Panc1 (cell line): Measurements from ENCODE around the gene WNK2. TPM values are rescaled to one million over a fixed set of nuclear protein-coding genes. Genes with fewer than 3 reads are reported as not detected.

ENCODE experiments used
- ATAC-seq: fragments of 200-7000 bp; cut with Tn5 transposase; 2 replicates; pipeline ENCODE4 v1.9.1; 2020; ENCODE audit warnings: mild to moderate bottlenecking, moderate library complexity
- BruUV-seq: library from RNA; stranded (reverse); fragments of 400-500 nt; replicated peaks from 2 replicates; lab custom pipeline; 2021; lab: Mats Ljungman, UMichigan
- CTCF ChIA-PET: fragments of 300-600 bp; sonication (Branson Sonifier 250); formaldehyde crosslinking; loops from one replicate; lab custom pipeline; 2022; ENCODE audit warnings: antibody characterized with exemption; lab: Charles Lee
- POLR2A ChIA-PET: fragments of 300-600 bp; sonication (Branson Sonifier 250); formaldehyde crosslinking; loops from one replicate; lab custom pipeline; 2022; ENCODE audit warnings: antibody characterized with exemption; lab: Charles Lee
- DNase-seq: peaks from one replicate; pipeline ENCODE4 v3.0.0-alpha.2; 2010; ENCODE audit warnings: low read depth, low spot score
- H3K27ac ChIP-seq: 2 replicates; pipeline ENCODE4 v1.5.1; 2011; ENCODE audit warnings: mild to moderate bottlenecking, low read length, inconsistent platforms
- H3K27me3 ChIP-seq: fragments of 200-500 bp; sonication (Bioruptor generic); 2 replicates; pipeline ENCODE4 v1.6.0; 2014; ENCODE audit warnings: low read length, inconsistent platforms; ENCODE audit not compliant: control insufficient read depth, insufficient read depth
- H3K36me3 ChIP-seq: fragments of 200-500 bp; sonication (Bioruptor generic); 2 replicates; pipeline ENCODE4 v1.5.1; 2014; ENCODE audit warnings: inconsistent platforms, mild to moderate bottlenecking, low read length, moderate library complexity; ENCODE audit not compliant: control insufficient read depth, insufficient read depth
- H3K4me1 ChIP-seq: 2 replicates; pipeline ENCODE4 v1.5.1; 2011; ENCODE audit warnings: inconsistent platforms, mild to moderate bottlenecking, low read length, moderate library complexity; ENCODE audit not compliant: control insufficient read depth, insufficient read depth
- H3K4me3 ChIP-seq, 2 experiments: 2 replicates each; pipeline ENCODE4 v1.5.1; 2011 to 2012; ENCODE audit warnings: low read depth in 2 of 2, low read length in 2 of 2, mild to moderate bottlenecking in 2 of 2, inconsistent platforms in 1 of 2, moderate library complexity in 1 of 2
- H3K9me3 ChIP-seq: fragments of 200-500 bp; sonication (Bioruptor generic); 2 replicates; pipeline ENCODE4 v1.5.1; 2014; ENCODE audit warnings: low read depth, mild to moderate bottlenecking, inconsistent platforms, low read length, moderate library complexity; ENCODE audit not compliant: control insufficient read depth, insufficient read depth
- POLR2AphosphoS5 ChIP-seq: IDR thresholded peaks from 2 replicates; pipeline ENCODE4 v1.6.1; 2012; ENCODE audit warnings: mild to moderate bottlenecking, low read depth, low read length, moderate library complexity
- SIN3A ChIP-seq: IDR thresholded peaks from 2 replicates; pipeline ENCODE4 v1.6.1; 2012; ENCODE audit warnings: low read depth, mild to moderate bottlenecking, low read length, moderate library complexity, borderline replicate concordance; ENCODE audit not compliant: insufficient read depth
- TCF7L2 ChIP-seq: IDR thresholded peaks from 2 replicates; pipeline ENCODE4 v1.6.1; 2011; ENCODE audit warnings: mild to moderate bottlenecking, low read depth, low read length, inconsistent platforms
- in situ Hi-C: cut with HindIII; loops from 2 replicates; pipeline ENCODE4 v1.10.0; 2016; ENCODE audit warnings: low sequenced_read_pairs, low pct_unique_long_range_greater_than_20kb
- intact Hi-C: fragments of 100-400 bp; cut with micrococcal nuclease; formaldehyde crosslinking; loops from one replicate; pipeline ENCODE4 v1.10.0; 2022; ENCODE audit not compliant: unreplicated experiment
- total RNA-seq: library from RNA; stranded (reverse); gene quantifications from one replicate; pipeline ENCODE4 v1.2.1, GENCODE V29; 2021; ENCODE audit not compliant: unreplicated experiment
- TF ChIP-seq, protein P1 (sequence below): fragments of 450-650 bp; IDR thresholded peaks from 2 replicates; pipeline ENCODE4 v1.5.1; 2017; ENCODE audit warnings: mild to moderate bottlenecking
- TF ChIP-seq, protein P2 (sequence below), 2 experiments: IDR thresholded peaks; 2 replicates each; pipeline ENCODE4 v1.6.1; 2011 to 2012; ENCODE audit warnings: low read depth in 2 of 2, control low read depth in 1 of 2, low read length in 1 of 2, mild to moderate bottlenecking in 1 of 2, moderate library complexity in 1 of 2; ENCODE audit not compliant: insufficient read depth in 1 of 2

WNK2 gene
- total RNA-seq, 1 experiment from 2014 or later = 13.7 TPM

- intact Hi-C loops = no loop called here
- ChIA-PET POLR2A (no interaction called here), CTCF (interaction anchor here (1.1 kb wide), 1 partner anchor 54 kb away, joined by 3 read pairs; no protein-coding TSS in a partner anchor)
- DNase-seq (no peak), ATAC-seq (no peak)
- H3K4me1 ChIP-seq = no peaks in the 10 kb centered on the region
- no peaks in the 10 kb centered on the region for H3K36me3 ChIP-seq
- H3K4me3 ChIP-seq = no peak overlapping the region
- in situ Hi-C loops = no loop called here
- TF ChIP-seq SIN3A (no peak), POLR2AphosphoS5 (no peak), TCF7L2 (no peak)
- TF ChIP-seq, protein P1, sequence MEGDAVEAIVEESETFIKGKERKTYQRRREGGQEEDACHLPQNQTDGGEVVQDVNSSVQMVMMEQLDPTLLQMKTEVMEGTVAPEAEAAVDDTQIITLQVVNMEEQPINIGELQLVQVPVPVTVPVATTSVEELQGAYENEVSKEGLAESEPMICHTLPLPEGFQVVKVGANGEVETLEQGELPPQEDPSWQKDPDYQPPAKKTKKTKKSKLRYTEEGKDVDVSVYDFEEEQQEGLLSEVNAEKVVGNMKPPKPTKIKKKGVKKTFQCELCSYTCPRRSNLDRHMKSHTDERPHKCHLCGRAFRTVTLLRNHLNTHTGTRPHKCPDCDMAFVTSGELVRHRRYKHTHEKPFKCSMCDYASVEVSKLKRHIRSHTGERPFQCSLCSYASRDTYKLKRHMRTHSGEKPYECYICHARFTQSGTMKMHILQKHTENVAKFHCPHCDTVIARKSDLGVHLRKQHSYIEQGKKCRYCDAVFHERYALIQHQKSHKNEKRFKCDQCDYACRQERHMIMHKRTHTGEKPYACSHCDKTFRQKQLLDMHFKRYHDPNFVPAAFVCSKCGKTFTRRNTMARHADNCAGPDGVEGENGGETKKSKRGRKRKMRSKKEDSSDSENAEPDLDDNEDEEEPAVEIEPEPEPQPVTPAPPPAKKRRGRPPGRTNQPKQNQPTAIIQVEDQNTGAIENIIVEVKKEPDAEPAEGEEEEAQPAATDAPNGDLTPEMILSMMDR = no peak
- TF ChIP-seq, protein P2, sequence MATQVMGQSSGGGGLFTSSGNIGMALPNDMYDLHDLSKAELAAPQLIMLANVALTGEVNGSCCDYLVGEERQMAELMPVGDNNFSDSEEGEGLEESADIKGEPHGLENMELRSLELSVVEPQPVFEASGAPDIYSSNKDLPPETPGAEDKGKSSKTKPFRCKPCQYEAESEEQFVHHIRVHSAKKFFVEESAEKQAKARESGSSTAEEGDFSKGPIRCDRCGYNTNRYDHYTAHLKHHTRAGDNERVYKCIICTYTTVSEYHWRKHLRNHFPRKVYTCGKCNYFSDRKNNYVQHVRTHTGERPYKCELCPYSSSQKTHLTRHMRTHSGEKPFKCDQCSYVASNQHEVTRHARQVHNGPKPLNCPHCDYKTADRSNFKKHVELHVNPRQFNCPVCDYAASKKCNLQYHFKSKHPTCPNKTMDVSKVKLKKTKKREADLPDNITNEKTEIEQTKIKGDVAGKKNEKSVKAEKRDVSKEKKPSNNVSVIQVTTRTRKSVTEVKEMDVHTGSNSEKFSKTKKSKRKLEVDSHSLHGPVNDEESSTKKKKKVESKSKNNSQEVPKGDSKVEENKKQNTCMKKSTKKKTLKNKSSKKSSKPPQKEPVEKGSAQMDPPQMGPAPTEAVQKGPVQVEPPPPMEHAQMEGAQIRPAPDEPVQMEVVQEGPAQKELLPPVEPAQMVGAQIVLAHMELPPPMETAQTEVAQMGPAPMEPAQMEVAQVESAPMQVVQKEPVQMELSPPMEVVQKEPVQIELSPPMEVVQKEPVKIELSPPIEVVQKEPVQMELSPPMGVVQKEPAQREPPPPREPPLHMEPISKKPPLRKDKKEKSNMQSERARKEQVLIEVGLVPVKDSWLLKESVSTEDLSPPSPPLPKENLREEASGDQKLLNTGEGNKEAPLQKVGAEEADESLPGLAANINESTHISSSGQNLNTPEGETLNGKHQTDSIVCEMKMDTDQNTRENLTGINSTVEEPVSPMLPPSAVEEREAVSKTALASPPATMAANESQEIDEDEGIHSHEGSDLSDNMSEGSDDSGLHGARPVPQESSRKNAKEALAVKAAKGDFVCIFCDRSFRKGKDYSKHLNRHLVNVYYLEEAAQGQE (IDR thresholded peaks at IDR 0.05; ENCODE audit: insufficient read depth in 1 of 2, low read depth in 2 of 2, low read length in 1 of 2) = no peak
- no peaks in the 10 kb centered on the region for H3K9me3 ChIP-seq
- no TSS peak for BruUV-seq
- H3K27me3 ChIP-seq = no peaks in the 10 kb centered on the region
- no peak overlapping the region for H3K27ac ChIP-seq
These were observed 105.2 kb downstream of the WNK2 start for GRCh38 chr9:93288891-93289883.

GRCh38 chr9:93290495-93291434 lies 106.8 kb downstream of the WNK2 start:
- ATAC-seq (no peak), DNase-seq (no peak)
- ChIA-PET CTCF (no interaction called here), POLR2A (no interaction called here)
- H3K4me1 ChIP-seq = no peaks in the 10 kb centered on the region
- H3K9me3 ChIP-seq = no peaks in the 10 kb centered on the region
- H3K27ac ChIP-seq = no peak overlapping the region
- BruUV-seq = no TSS peak
- H3K27me3 ChIP-seq = no peaks in the 10 kb centered on the region
- in situ Hi-C loops = no loop called here
- intact Hi-C loops = no loop called here
- H3K36me3 ChIP-seq = no peaks in the 10 kb centered on the region
- no peak for TF ChIP-seq POLR2AphosphoS5
- TF ChIP-seq, protein P1 = no peak
- TF ChIP-seq, protein P2 (IDR thresholded peaks at IDR 0.05; ENCODE audit: insufficient read depth in 1 of 2, low read depth in 2 of 2, low read length in 1 of 2) = no peak
- no peak for TF ChIP-seq SIN3A
- no peak for TF ChIP-seq TCF7L2
- H3K4me3 ChIP-seq = no peak overlapping the region
